GM12878 (cell line): ENCODE results near the gene PDZRN3. TPM values are rescaled to one million over a fixed set of nuclear protein-coding genes. Genes with fewer than 3 reads are reported as not detected.

Experiments
- ATAC-seq: fragments of 200-7000 bp; cut with Tn5 transposase; 3 replicates; pipeline ENCODE4 v1.9.1; 2020; ENCODE audit warnings: mild to moderate bottlenecking, moderate library complexity
- BruUV-seq: library from RNA; stranded (reverse); fragments of 400-500 nt; replicated peaks from 2 replicates; lab custom pipeline; 2021; lab: Mats Ljungman, UMichigan
- CTCF ChIA-PET: fragments of 300-600 bp; sonication (Branson Sonifier 250); formaldehyde crosslinking; extraction: SDS; loops from one replicate; lab custom pipeline; 2021; ENCODE audit warnings: inconsistent platforms; lab: Yijun Ruan, JAX
- POLR2A ChIA-PET: fragments of 350-600 bp; formaldehyde crosslinking; extraction: SDS; loops from one replicate; lab custom pipeline; 2021; ENCODE audit warnings: inconsistent platforms; lab: Charles Lee
- RAD21 ChIA-PET: fragments of 300-600 bp; sonication (Branson Sonifier 250); formaldehyde crosslinking; loops from one replicate; lab custom pipeline; 2023; ENCODE audit warnings: antibody characterized with exemption; ENCODE audit not compliant: unreplicated experiment; lab: Charles Lee
- SMC1A ChIA-PET: fragments of 300-600 bp; sonication (Branson Sonifier 250); formaldehyde crosslinking; loops from one replicate; lab custom pipeline; 2023; ENCODE audit not compliant: unreplicated experiment, uncharacterized antibody; lab: Charles Lee
- DNase-seq: peaks from one replicate; pipeline ENCODE4 v3.0.0-alpha.2; 2011; ENCODE audit warnings: low read depth, low spot score
- FAIRE-seq: peaks from 3 replicates; lab custom pipeline; 2011; peaks lifted over from hg19 to GRCh38; lab: Jason Lieb, UNC
- H2AFZ ChIP-seq: 2 replicates; pipeline ENCODE4 v1.6.0; 2011; ENCODE audit warnings: low read depth, low read length, control low read depth; ENCODE audit not compliant: control insufficient read depth
- H3K27ac ChIP-seq: 2 replicates; pipeline ENCODE4 v1.5.1; 2011; ENCODE audit warnings: control low read depth; ENCODE audit not compliant: control insufficient read depth, insufficient read depth
- H3K27me3 ChIP-seq, 2 experiments: replicated peaks in 1 of 2; 2 replicates each; pipeline versions ENCODE4 v1.6.0 to v1.6.1; 2011; ENCODE audit warnings: low read length in 1 of 2; ENCODE audit not compliant: control insufficient read depth in 2 of 2, insufficient read depth in 2 of 2
- H3K36me3 ChIP-seq, 2 experiments: 2 replicates each; pipeline ENCODE4 v1.5.1; 2011; ENCODE audit warnings: low read length in 1 of 2; ENCODE audit not compliant: control insufficient read depth in 2 of 2, insufficient read depth in 2 of 2
- H3K4me1 ChIP-seq: 2 replicates; pipeline ENCODE4 v1.6.1; 2011; ENCODE audit warnings: mild to moderate bottlenecking, low read length, moderate library complexity, mixed read lengths; ENCODE audit not compliant: control insufficient read depth, insufficient read depth
- H3K4me2 ChIP-seq: 2 replicates; pipeline ENCODE4 v1.6.0; 2011; ENCODE audit warnings: control low read depth; ENCODE audit not compliant: control insufficient read depth, insufficient read depth
- H3K4me3 ChIP-seq: fragments of 200-600 bp; sonication (generic); 2 replicates; pipeline ENCODE4 v1.5.1; 2016
- H3K79me2 ChIP-seq: 2 replicates; pipeline ENCODE4 v1.6.0; 2011; ENCODE audit warnings: low read length; ENCODE audit not compliant: control insufficient read depth, insufficient read depth
- H3K9ac ChIP-seq: 2 replicates; pipeline ENCODE4 v1.8.0; 2011; ENCODE audit warnings: low read length, control low read depth, mixed read lengths; ENCODE audit not compliant: control insufficient read depth, insufficient read depth
- H3K9me3 ChIP-seq: replicated peaks from 3 replicates; pipeline ENCODE4 v1.5.1; 2011; ENCODE audit warnings: mild to moderate bottlenecking, low read length; ENCODE audit not compliant: control insufficient read depth, insufficient read depth
- H4K20me1 ChIP-seq: 2 replicates; pipeline ENCODE4 v1.6.0; 2011; ENCODE audit not compliant: control insufficient read depth, insufficient read depth
- ATF2 ChIP-seq: IDR thresholded peaks from 2 replicates; pipeline ENCODE4 v1.6.1; 2012; ENCODE audit warnings: low read length, inconsistent platforms
- BCL11A ChIP-seq: IDR thresholded peaks from 2 replicates; pipeline ENCODE4 v1.6.1; 2011; ENCODE audit warnings: low read depth, low read length
- CEBPZ ChIP-seq: fragments of 150-350 bp; IDR thresholded peaks from 2 replicates; pipeline ENCODE4 v1.6.1; 2016; ENCODE audit warnings: low read depth, low read length
- FOXM1 ChIP-seq: IDR thresholded peaks from 2 replicates; pipeline ENCODE4 v1.6.1; 2012; ENCODE audit warnings: low read depth, mild to moderate bottlenecking, inconsistent platforms, low read length, moderate library complexity
- IRF4 ChIP-seq: IDR thresholded peaks from 2 replicates; pipeline ENCODE4 v1.6.1; 2011; ENCODE audit warnings: low read depth, low read length
- JUNB ChIP-seq: IDR thresholded peaks from 2 replicates; pipeline ENCODE4 v1.6.1; 2016; ENCODE audit warnings: antibody characterized with exemption, mild to moderate bottlenecking
- NFIC ChIP-seq: IDR thresholded peaks from 2 replicates; pipeline ENCODE4 v1.6.1; 2012; ENCODE audit warnings: low read depth, mild to moderate bottlenecking, inconsistent platforms, low read length, moderate library complexity
- RB1 ChIP-seq: fragments of 450-650 bp; formaldehyde crosslinking; IDR thresholded peaks from 2 replicates; pipeline ENCODE4 v1.6.1; 2017; ENCODE audit warnings: mild to moderate bottlenecking, borderline replicate concordance
- RUNX3 ChIP-seq: IDR thresholded peaks from 2 replicates; pipeline ENCODE4 v1.6.1; 2012; ENCODE audit warnings: low read length, inconsistent platforms
- TCF12 ChIP-seq: IDR thresholded peaks from 2 replicates; pipeline ENCODE4 v1.6.1; 2011; ENCODE audit warnings: low read depth, mild to moderate bottlenecking, low read length
- ZBTB40 ChIP-seq: fragments of 450-650 bp; IDR thresholded peaks from 2 replicates; pipeline ENCODE4 v1.6.1; 2016; ENCODE audit warnings: mild to moderate bottlenecking, moderate library complexity, borderline replicate concordance
- ZNF207 ChIP-seq: fragments of 450-650 bp; IDR thresholded peaks from 2 replicates; pipeline ENCODE4 v1.6.1; 2014; ENCODE audit warnings: antibody characterized with exemption, mild to moderate bottlenecking, borderline replicate concordance
- WGBS: methylation state at CpG from one replicate; pipeline ENCODE4 v1.1.6; 2016; ENCODE audit warnings: low lambda C conversion rate; ENCODE audit not compliant: insufficient replicate concordance, insufficient coverage; ENCODE audit errors: missing lambda C conversion rate; 5-methylcytosine and 5-hydroxymethylcytosine counted together
- in situ Hi-C: fragments of 300-500 bp; cut with MboI; formaldehyde crosslinking; loops from 9 replicates; pipeline ENCODE4 v1.14.3; 2018; ENCODE audit warnings: mixed read lengths
- intact Hi-C: fragments of 100-400 bp; cut with micrococcal nuclease; formaldehyde crosslinking; loops from one replicate; pipeline ENCODE4 v1.14.2; 2022; ENCODE audit not compliant: unreplicated experiment
- polyA plus RNA-seq, 11 experiments: library from polyadenylated mRNA; depleted of rRNA in 4 of 11; unstranded in 6 of 11; stranded (reverse) in 5 of 11; fragments of >200 nt; fragmentation: Nextera tagmentation in 4 of 11; fragmentation: Illumina TruSeq in 1 of 11; extraction: Ambion mirVana in 4 of 11; extraction: Trizol in 1 of 11; gene quantifications; 1 replicate in 1 of 11; 2 replicates in 10 of 11; pipeline versions ENCODE4 v1.2.1 to v1.2.3, GENCODE V29; 2011 to 2016; ENCODE audit warnings: inconsistent platforms in 2 of 11, missing spikeins in 2 of 11, low read depth in 1 of 11
- total RNA-seq, 4 experiments: library from RNA; depleted of rRNA in 3 of 4; stranded (reverse); fragments of >200 nt in 3 of 4; fragmentation: Illumina TruSeq in 1 of 4; extraction: Trizol in 1 of 4; gene quantifications; 2 replicates each; pipeline versions ENCODE4 v1.2.1 to v1.2.3, GENCODE V29; 2013 to 2021

PDZRN3 gene
- total and polyA plus RNA-seq, 10 of the 15 experiments (the other 5 are each of a cell fraction or from before 2014, with no cell fraction given), result 0.07 to 0.37 (median 0.12) TPM; not detected in 6

- BruUV-seq, result no TSS peak
Observed at GRCh38 chr3:73475175-73475574, 149.6 kb downstream of the PDZRN3 start.

More at GRCh38 chr3:73475175-73475574, 149.6 kb downstream of the PDZRN3 start:
- peaks cover 17% of the 10 kb centered on the region for H3K4me1 ChIP-seq
- H3K79me2 ChIP-seq, result no peaks in the 10 kb centered on the region
- ChIA-PET CTCF (interaction anchor here (1.1 to 1.4 kb wide), 2 partner anchors 13 to 38 kb away, joined by 3 read pairs; no protein-coding TSS in a partner anchor), RAD21 (no interaction called here), SMC1A (interaction anchor here (1.2 kb wide), 1 partner anchor 27 kb away, joined by 3 read pairs; no protein-coding TSS in a partner anchor), POLR2A (no interaction called here)
- H3K27me3 ChIP-seq, result no peaks in the 10 kb centered on the region
- H2AFZ ChIP-seq, result no peak overlapping the region
- FAIRE-seq (peak; percentile 81), DNase-seq (no peak), ATAC-seq (peak; percentile 64)
- in situ Hi-C loops, result no loop called here
- 44% methylated on average over 4 of the region's 4 CpGs for WGBS
- peaks cover 8% of the 10 kb centered on the region; the same call in 2 of the 3 replicates for H3K9me3 ChIP-seq
- no peak overlapping the region for H3K9ac ChIP-seq
- intact Hi-C loops, result loop anchor here (1.0 kb wide), 1 partner anchor 24 kb away; no protein-coding TSS in a partner anchor
- H4K20me1 ChIP-seq, result no peaks in the 10 kb centered on the region
- H3K27ac ChIP-seq, result 0 out of 2 replicates have a peak overlapping the region, but pooled peaks have one; percentile 20
- TF ChIP-seq ZBTB40 (no peak), RUNX3 (peak; percentile 52; the same call in 1 of the 2 replicates), TCF12 (0 out of 2 replicates have a peak, but pooled peaks have one; percentile 29), BCL11A (peak; percentile 33; the same call in 1 of the 2 replicates), IRF4 (peak; percentile 63; the same call in 1 of the 2 replicates), ZNF207 (no peak), FOXM1 (peak; percentile 25; the same call in 1 of the 2 replicates), NFIC (peak; percentile 63; the same call in 1 of the 2 replicates), ATF2 (peak; percentile 39; the same call in 1 of the 2 replicates), JUNB (peak; percentile 76), CEBPZ (no peak), RB1 (no peak)
- H3K4me2 ChIP-seq, result peak overlapping the region; percentile 31
- H3K36me3 ChIP-seq, result no peaks in the 10 kb centered on the region
- peak overlapping the region; percentile 27; the same call in 1 of the 2 replicates for H3K4me3 ChIP-seq
